NCI-H526 (cell line): ENCODE measurements around the gene ZNF521.

ENCODE experiments used
- DNase-seq, 2 experiments: peaks; one replicate each; lab custom pipeline; 2025; lab: John Stamatoyannopoulos, UW

The ZNF521 gene

GRCh38 chr18:25225151-25225550 lies 126.8 kb downstream of the ZNF521 start:
- no peak for DNase-seq

GRCh38 chr18:25223899-25224886 lies 127.8 kb downstream of the ZNF521 start:
- DNase-seq, result no peak

GRCh38 chr18:25223211-25223610 lies 128.8 kb downstream of the ZNF521 start:
- DNase-seq, result no peak

GRCh38 chr18:25222648-25223047 lies 129.3 kb downstream of the ZNF521 start:
- DNase-seq, result no peak

GRCh38 chr18:25210622-25211021 lies 141.3 kb downstream of the ZNF521 start:
- no peak for DNase-seq

GRCh38 chr18:25192065-25192464 lies 159.9 kb downstream of the ZNF521 start:
- DNase-seq, result no peak

GRCh38 chr18:25190472-25190871 lies 161.5 kb downstream of the ZNF521 start:
- no peak for DNase-seq

- DNase-seq, result no peak
Observed at GRCh38 chr18:25189391-25190185, 162.4 kb downstream of the ZNF521 start.

- DNase-seq, result no peak
Observed at GRCh38 chr18:25187521-25188192, 164.3 kb downstream of the ZNF521 start.

- DNase-seq, result no peak
Observed at GRCh38 chr18:25186871-25187270, 165.1 kb downstream of the ZNF521 start.

- DNase-seq, result no peak
Observed at GRCh38 chr18:25181993-25182392, 170.0 kb downstream of the ZNF521 start.

- DNase-seq, result no peak
Observed at GRCh38 chr18:25181581-25181980, 170.4 kb downstream of the ZNF521 start.

GRCh38 chr18:25180973-25181548 lies 170.9 kb downstream of the ZNF521 start:
- no peak for DNase-seq

- DNase-seq, result no peak
Observed at GRCh38 chr18:25177631-25178030, 174.3 kb downstream of the ZNF521 start.

- no peak for DNase-seq
Observed at GRCh38 chr18:25176518-25177042, 175.4 kb downstream of the ZNF521 start.

- no peak for DNase-seq
Observed at GRCh38 chr18:25175558-25176517, 176.1 kb downstream of the ZNF521 start.

- DNase-seq, result no peak
Observed at GRCh38 chr18:25174324-25174723, 177.6 kb downstream of the ZNF521 start.

GRCh38 chr18:25171334-25171733 lies 180.6 kb downstream of the ZNF521 start:
- DNase-seq, result no peak

GRCh38 chr18:25170402-25170801 lies 181.6 kb downstream of the ZNF521 start:
- no peak for DNase-seq

- DNase-seq, result no peak
Observed at GRCh38 chr18:25169701-25170100, 182.3 kb downstream of the ZNF521 start.
